Thymus (tissue), 11 donors: ENCODE results near the gene RABAC1. TPM values are rescaled to one million over a fixed set of nuclear protein-coding genes. Genes with fewer than 3 reads are reported as not detected.

Source experiments
- DNase-seq, 9 donors: peaks; one replicate each; pipeline ENCODE4 v3.0.0-alpha.2; 2013; ENCODE audit warnings: low spot score in 9 of 9, low read depth in 6 of 9, missing footprints in 1 of 9
- H3K27ac ChIP-seq, 2 donors: one replicate each; pipeline ENCODE4 v1.5.1; 2013; ENCODE audit warnings: control low read depth in 1 of 2, low read depth in 1 of 2, low read length in 1 of 2, mild to moderate bottlenecking in 1 of 2, moderate library complexity in 1 of 2
- H3K27me3 ChIP-seq, 2 donors: one replicate each; pipeline ENCODE4 v1.5.1; 2013; ENCODE audit warnings: low read length in 1 of 2; ENCODE audit not compliant: control insufficient read depth in 2 of 2, insufficient read depth in 1 of 2
- H3K36me3 ChIP-seq, 2 donors: one replicate each; pipeline ENCODE4 v1.5.1; 2013; ENCODE audit warnings: low read length in 1 of 2, mild to moderate bottlenecking in 1 of 2, moderate library complexity in 1 of 2; ENCODE audit not compliant: control insufficient read depth in 2 of 2, insufficient read depth in 2 of 2
- H3K4me1 ChIP-seq, 2 donors: one replicate each; pipeline ENCODE4 v1.5.1; 2013; ENCODE audit warnings: low read length in 2 of 2; ENCODE audit not compliant: control insufficient read depth in 2 of 2, insufficient read depth in 2 of 2
- H3K4me3 ChIP-seq, 2 donors: one replicate each; pipeline ENCODE4 v1.5.1; 2013; ENCODE audit warnings: low read length in 2 of 2, control low read depth in 1 of 2, mild to moderate bottlenecking in 1 of 2
- H3K9me3 ChIP-seq, 2 donors: one replicate each; pipeline ENCODE4 v1.5.1; 2013; ENCODE audit warnings: low read length in 1 of 2, mild to moderate bottlenecking in 1 of 2; ENCODE audit not compliant: control insufficient read depth in 2 of 2, insufficient read depth in 1 of 2
- WGBS: extraction: QIAGEN DNeasy Blood & Tissue Kit; methylation state at CpG from one replicate; pipeline ENCODE4 v1.1.7; 2013; 5-methylcytosine and 5-hydroxymethylcytosine counted together
- polyA plus RNA-seq: library from polyadenylated mRNA; stranded (reverse); fragments of 200-250 nt; gene quantifications from one replicate; pipeline ENCODE4 v1.2.3, GENCODE V29; 2013
- total RNA-seq: library from RNA; stranded (reverse); fragments of 120-200 nt; gene quantifications from one replicate; pipeline ENCODE4 v1.2.4, GENCODE V29; 2013
- donor health status: healthy.

The RABAC1 gene
- total and polyA plus RNA-seq, 2 donors, result 111 to 116 TPM

- Histone ChIP-seq H3K36me3 (peaks cover 24 to 32% of the 10 kb centered on the region in 2 donors), H3K9me3 (peaks cover 1 to 7% of the 10 kb centered on the region in 2 donors), H3K4me1 (peaks cover 4 to 15% of the 10 kb centered on the region in 2 donors), H3K27ac (no peak overlapping the region), H3K27me3 (peaks cover 29 to 64% of the 10 kb centered on the region in 2 donors), H3K4me3 (no peak overlapping the region)
- no peak for DNase-seq
- WGBS, result 85% methylated on average over 12 of the region's 12 CpGs
These were observed 48.7 kb downstream of the RABAC1 start for GRCh38 chr19:41910240-41910991.

DNA sequence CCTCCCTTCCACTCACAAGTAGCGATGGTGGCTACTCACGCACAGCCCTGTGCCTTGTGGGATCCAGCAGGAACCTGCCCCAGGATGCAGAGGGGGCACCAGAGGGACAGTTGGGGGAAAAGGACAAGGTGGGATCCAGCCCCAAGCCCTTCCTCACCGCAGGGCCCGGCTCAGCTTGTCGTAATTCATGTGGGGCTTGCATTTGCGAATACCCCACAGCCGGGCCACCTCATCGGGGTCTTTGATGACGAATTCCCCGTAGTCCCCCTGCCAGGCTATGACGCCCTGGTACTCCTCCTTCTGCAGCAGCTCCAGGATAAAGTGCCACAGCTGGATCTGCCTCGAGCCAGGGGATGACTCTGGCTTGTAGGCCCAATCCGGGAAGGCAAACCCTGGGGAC, 49.4 kb downstream of the RABAC1 start:
- Histone ChIP-seq H3K27me3 (peaks cover 24 to 57% of the 10 kb centered on the region in 2 donors), H3K4me1 (peaks cover 0 to 10% of the 10 kb centered on the region in 2 donors), H3K27ac (no peak overlapping the region), H3K4me3 (no peak overlapping the region), H3K36me3 (peaks cover 31 to 39% of the 10 kb centered on the region in 2 donors), H3K9me3 (peaks cover 1 to 7% of the 10 kb centered on the region in 2 donors)
- WGBS, result 86% methylated on average over 13 of the region's 13 CpGs
- no peak for DNase-seq

DNA sequence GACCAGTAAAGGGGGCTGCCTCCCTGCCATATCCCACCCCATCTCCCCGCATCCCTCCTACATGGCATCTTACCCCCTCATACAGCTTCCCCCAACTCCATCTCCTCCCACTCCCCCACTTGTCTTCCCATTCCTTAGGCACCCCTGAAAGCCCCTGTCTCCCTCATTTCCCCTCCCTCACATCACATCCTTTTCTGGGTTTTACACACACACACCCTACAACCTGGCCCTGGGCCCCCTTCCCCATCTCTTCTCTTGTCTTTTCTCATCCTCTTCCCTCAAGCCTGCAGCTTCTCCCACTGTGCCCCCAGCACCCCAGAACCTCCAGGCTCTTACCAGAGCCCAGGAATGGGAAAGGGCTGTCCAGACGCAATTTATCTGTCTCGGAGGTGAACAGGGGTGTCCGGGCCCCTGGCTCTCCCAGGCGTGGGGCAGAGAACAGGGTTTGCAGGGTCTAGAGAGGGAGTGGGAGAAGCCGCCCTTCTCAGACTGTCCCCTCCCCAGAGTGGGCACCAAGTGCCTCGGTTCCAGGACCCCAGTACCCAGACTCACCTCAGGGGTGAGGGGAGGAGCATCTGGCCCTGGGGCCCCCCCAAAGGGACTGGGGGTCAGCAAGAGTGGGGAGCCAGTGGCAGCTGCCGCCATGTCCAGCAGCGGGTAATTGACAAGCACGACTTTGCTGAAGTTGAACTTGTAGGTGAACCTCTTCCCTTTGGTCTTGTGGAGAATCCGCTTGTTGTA, 50.2 kb downstream of the RABAC1 start:
- peaks cover 40 to 47% of the 10 kb centered on the region in 2 donors for H3K36me3 ChIP-seq
- H3K27me3 ChIP-seq, result peaks cover 22 to 50% of the 10 kb centered on the region in 2 donors
- peaks cover 0 to 10% of the 10 kb centered on the region in 2 donors for H3K4me1 ChIP-seq
- H3K4me3 ChIP-seq, result no peak overlapping the region
- 93% methylated on average over 11 of the region's 11 CpGs for whole genome bisulfite sequencing
- no peak for DNase-seq
- H3K27ac ChIP-seq, result no peak overlapping the region
- peaks cover 1 to 9% of the 10 kb centered on the region in 2 donors for H3K9me3 ChIP-seq

DNA sequence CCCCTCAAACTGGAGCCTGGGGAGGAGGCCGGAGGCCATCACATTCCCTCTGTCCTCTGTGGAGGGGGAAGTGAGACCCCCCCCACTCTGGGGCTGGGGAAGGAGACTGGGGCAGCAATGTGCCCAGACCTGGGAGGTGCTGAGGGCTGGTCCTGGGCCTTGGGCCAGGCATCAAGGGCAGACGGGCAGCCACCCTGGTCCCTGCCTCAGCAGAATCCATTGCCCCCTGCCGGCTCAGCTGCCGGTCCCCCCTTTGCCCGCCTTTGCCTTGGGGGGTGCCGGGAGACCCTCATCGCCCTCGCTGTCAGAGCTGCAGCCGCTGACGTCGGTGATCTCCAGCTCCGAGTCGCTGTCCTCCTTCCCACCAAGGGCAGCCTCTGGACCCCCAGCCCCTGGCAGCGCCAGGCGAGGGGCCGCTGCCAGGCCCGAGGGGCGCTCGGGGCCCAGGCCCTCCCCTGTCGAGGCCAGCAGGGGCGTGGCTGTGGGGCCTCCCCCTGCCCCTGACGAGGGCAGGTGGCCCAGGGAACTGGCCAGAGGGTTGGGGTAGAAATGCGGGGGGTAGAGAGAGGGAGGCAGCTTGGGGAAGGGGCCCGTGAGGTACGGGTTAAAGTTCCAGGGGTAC, 51.0 kb downstream of the RABAC1 start:
- no peak for DNase-seq
- peaks cover 0 to 10% of the 10 kb centered on the region in 2 donors for H3K4me1 ChIP-seq
- no peak overlapping the region for H3K27ac ChIP-seq
- H3K4me3 ChIP-seq, result no peak overlapping the region
- 93% methylated on average over 25 of the region's 25 CpGs for WGBS
- peaks cover 18 to 42% of the 10 kb centered on the region in 2 donors for H3K27me3 ChIP-seq
- H3K36me3 ChIP-seq, result peaks cover 47 to 55% of the 10 kb centered on the region in 2 donors
- peaks cover 1 to 9% of the 10 kb centered on the region in 2 donors for H3K9me3 ChIP-seq

DNA sequence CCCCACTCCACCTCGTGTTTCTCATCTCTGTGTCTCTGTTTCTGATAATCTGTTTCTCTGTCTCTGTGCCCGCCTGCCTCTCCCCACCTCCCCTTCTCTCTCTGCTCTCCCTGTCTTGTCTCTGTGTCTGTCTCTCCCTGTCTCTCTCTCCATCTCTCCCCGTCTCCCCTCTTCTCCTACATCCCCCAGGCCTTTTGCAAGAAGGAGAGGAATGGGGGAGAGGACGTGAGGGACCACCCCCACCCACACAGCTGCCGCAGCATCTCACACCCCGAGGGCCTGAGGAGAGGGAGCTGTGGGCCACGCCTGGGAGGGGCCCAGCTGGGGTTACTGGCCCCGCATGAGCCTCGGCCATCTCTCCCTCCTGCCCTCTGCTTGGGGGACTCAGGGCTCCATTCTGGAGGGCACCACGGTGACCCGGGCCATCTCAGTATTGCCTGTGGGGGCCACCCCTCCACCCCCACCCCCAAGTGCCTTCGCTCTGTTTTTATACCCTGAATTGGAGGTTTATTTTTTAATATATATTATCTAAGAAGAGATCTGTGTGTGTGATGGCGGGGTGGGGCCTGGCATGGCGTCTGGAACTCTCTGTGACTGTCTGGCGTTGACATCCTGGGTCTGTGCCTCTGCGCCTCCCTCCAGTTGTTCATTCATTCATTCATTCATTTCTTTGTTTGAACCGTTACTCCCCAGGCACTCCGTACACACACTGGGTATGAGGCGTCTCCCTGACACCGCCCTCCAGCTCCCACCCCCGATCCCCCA, 52.0 kb downstream of the RABAC1 start:
- Histone ChIP-seq H3K4me3 (no peak overlapping the region), H3K9me3 (peaks cover 1 to 9% of the 10 kb centered on the region in 2 donors), H3K36me3 (peaks cover 57 to 65% of the 10 kb centered on the region in 2 donors), H3K27me3 (peaks cover 11 to 32% of the 10 kb centered on the region in 2 donors), H3K27ac (no peak overlapping the region), H3K4me1 (peaks cover 0 to 4% of the 10 kb centered on the region in 2 donors)
- no peak for DNase-seq
- 93% methylated on average over 21 of the region's 21 CpGs for WGBS

Other genes with a start within 250 kb of the RABAC1 start
- gene CEACAM6, start 203.8 kb downstream of the RABAC1 start, total RNA-seq, result 1.4 TPM
- gene CEACAM6, start 203.8 kb downstream of the RABAC1 start, polyA plus RNA-seq, result 6.5 TPM
- 0.99 TPM for gene CEACAM3, start 162.7 kb downstream of the RABAC1 start, total RNA-seq
- 1.5 TPM for gene CEACAM3, start 162.7 kb downstream of the RABAC1 start, polyA plus RNA-seq
- not detected for gene LYPD4, start 114.6 kb downstream of the RABAC1 start, total RNA-seq
- 0.09 TPM for gene LYPD4, start 114.6 kb downstream of the RABAC1 start, polyA plus RNA-seq
- gene DMRTC2, start 114.3 kb downstream of the RABAC1 start, total RNA-seq, result not detected
- 0.07 TPM for gene DMRTC2, start 114.3 kb downstream of the RABAC1 start, polyA plus RNA-seq
- gene RPS19, start 99.1 kb downstream of the RABAC1 start, total RNA-seq, result 3,743 TPM
- 3,799 TPM for gene RPS19, start 99.1 kb downstream of the RABAC1 start, polyA plus RNA-seq
- 31.4 TPM for gene CD79A, start 82.0 kb downstream of the RABAC1 start, total RNA-seq
- 74.4 TPM for gene CD79A, start 82.0 kb downstream of the RABAC1 start, polyA plus RNA-seq
- gene ARHGEF1, start 76.1 kb downstream of the RABAC1 start, total RNA-seq, result 94.3 TPM
- gene ARHGEF1, start 76.1 kb downstream of the RABAC1 start, polyA plus RNA-seq, result 630 TPM
- gene ERFL, start 30.9 kb downstream of the RABAC1 start, total RNA-seq, result 0.09 TPM
- 3.5 TPM for gene ERFL, start 30.9 kb downstream of the RABAC1 start, polyA plus RNA-seq
- 1.2 TPM for gene ATP1A3, start 34.9 kb upstream of the RABAC1 start, total RNA-seq
- gene ATP1A3, start 34.9 kb upstream of the RABAC1 start, polyA plus RNA-seq, result 2.6 TPM
- gene GRIK5, start 110.9 kb upstream of the RABAC1 start, total RNA-seq, result 0.33 TPM
- gene GRIK5, start 110.9 kb upstream of the RABAC1 start, polyA plus RNA-seq, result 1.7 TPM
- 6.0 TPM for gene ZNF574, start 116.8 kb upstream of the RABAC1 start, total RNA-seq
- 5.7 TPM for gene ZNF574, start 116.8 kb upstream of the RABAC1 start, polyA plus RNA-seq
- gene POU2F2, start 173.1 kb upstream of the RABAC1 start, total RNA-seq, result 1.5 TPM
- gene POU2F2, start 173.1 kb upstream of the RABAC1 start, polyA plus RNA-seq, result 7.7 TPM